Right hindlimb (tissue), 1 donor: Measurements from ENCODE around the gene PTPRD.

Experiments
- DNase-seq: peaks from one replicate; pipeline ENCODE4 v3.0.0-alpha.2; 2018

The PTPRD gene

DNA sequence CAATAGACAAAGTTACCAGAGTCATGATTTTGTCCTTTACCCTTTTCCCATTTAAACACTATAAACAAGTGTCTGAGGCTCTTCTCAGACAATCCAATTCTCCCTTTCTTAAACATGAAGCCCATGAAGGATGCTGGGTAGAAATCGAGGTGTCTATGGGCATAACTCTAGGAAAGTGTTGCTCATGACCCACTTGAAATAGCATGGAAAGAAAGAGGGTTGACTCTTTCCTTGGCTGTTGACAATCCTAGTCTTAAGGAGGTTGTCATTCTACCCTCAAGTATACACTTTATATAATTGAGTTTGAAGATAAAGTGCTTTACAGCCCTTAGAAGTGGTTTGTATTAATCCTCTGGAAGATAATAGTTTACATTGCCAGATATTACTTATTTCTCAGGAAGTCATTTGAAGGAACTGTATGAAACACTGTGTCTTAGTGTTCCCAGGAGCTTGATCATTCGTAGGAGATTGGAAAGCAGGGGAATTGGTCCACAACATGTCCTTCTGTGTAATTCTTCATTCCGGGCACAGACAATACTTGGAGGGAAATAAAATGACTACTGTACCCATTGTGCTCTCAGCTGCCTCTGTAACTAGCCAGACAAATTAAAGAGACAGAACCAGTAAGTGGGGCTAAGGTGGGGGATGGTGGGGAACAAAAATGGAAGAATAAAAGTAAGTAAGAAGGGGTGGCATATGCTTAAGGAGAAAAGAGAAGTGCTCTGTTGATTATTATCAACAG is 1734.9 kb downstream of the PTPRD start:
- DNase-seq: no peak

DNA sequence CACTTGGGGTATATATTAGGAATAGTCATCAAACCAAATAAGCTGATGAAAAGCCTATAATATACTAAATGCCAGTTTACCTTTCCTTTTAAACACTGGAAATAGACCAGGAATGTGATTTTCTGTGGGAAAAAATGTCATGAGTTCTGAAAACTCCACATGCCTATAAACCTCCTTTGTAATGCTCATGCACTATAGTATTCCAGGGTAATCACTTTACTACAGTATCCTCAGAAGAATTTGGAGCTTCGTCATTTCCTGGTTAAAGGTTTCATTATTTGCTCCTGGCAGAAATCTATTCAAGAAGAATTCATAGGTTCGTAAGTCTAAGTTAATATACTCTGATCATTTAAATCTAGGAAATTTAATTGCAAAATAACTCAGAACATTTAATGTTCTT is 1736.5 kb downstream of the PTPRD start:
- DNase-seq: no peak

DNA sequence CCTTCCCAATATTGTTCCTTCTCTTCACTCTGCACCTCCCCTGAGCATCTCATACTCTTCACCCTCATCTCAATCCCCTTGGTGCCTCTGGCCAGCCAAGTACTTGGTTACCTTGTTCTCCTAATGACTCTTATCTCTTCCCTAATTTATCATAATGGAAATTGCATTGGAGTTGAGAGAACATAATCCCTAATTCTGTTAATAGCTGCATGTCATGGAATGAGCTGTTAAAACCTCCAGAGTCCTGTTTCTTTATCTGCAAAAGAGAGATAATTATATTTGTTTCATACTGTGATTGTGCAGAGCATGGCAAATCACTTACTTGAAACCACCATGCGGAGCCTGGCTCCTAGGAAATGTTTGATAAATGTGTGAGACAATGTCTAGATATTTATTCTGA is 1738.3 kb downstream of the PTPRD start:
- DNase-seq: no peak

DNA sequence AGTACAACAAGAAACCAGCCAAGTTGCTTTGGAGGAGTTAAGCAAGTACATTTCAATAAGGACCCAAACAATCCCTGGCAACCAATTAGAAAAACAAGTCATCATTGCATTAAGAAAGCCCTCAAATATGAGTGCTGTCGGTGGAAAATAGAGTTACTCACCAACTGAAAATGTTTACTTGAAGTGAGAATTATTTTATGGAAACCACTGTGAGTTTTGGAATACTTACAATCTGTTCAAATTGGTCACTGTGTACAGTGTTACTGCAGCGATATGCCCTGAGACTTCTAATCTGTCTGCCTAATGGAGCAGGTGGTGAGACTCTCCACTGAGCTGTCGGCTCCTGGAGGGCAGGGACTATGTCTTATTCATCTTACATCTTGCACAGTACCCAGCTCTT is 1740.0 kb downstream of the PTPRD start:
- no peak for DNase-seq

DNA sequence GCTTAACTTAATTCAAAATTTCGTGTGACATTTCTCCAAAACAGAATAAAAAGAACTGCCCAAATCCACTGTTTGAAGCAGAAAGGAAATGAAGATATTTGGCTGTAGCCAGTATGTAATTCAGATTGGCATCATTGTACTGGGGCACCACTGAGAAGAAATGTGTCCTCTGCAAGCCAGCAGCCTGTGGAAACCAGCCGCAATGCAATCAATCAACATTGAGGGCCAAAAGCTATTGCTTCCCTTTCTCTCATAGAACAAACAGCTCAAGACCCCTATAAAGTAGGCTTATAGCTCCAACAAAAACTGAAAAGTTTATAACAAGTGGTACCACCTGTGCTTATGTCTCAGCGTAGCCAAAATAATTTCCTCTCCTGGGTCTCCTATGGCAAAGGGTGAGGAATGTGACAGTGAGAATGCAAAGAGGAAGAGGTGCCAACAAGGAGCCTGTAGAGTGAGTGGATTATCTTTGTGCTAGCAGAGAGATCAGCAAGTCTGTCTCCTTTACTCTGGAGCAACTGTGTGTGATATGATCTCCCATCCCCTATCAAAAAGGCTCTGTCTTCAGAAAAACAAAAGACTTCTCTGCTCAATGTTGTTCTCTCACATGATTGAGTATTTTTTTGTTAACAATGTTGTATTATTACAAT is 1740.9 kb downstream of the PTPRD start:
- DNase-seq: no peak

DNA sequence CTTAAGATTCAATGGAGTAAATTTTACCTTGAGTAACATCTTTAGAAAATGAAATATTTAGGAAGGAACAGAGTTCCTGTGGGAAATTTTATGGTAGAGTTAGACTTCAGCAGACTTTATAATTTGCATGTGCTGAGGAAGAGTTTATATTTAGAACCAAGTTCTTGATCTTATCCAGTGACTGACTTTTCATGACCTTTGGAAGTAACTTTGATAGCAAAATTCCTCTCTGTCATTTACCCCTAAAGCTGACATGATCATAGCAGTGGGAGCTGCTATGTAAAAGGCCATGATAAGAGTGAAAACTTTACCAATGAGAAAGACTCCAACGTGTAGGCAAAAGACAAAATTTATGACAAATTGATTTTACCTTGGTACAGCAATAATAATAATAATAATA is 1741.4 kb downstream of the PTPRD start:
- no peak for DNase-seq

DNA sequence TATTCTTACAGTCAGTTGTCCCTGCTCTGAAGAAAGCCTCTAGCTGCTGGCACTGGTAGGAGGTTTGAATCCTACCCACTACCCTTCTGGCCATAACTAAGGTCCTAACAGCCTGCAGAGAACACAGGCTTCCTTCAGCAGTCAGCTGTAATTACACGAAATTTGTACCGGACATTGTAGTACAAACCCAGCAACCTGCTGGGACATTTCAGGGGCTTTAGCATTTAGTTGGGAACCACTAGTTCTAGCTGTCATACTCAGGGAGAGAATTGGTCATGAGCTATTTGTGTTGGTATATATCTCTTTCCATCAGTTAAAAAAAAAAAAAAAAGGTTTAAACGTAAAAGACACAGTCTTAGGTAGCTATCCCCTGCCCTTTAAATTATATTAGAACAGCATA is 1743.0 kb downstream of the PTPRD start:
- no peak for DNase-seq

DNA sequence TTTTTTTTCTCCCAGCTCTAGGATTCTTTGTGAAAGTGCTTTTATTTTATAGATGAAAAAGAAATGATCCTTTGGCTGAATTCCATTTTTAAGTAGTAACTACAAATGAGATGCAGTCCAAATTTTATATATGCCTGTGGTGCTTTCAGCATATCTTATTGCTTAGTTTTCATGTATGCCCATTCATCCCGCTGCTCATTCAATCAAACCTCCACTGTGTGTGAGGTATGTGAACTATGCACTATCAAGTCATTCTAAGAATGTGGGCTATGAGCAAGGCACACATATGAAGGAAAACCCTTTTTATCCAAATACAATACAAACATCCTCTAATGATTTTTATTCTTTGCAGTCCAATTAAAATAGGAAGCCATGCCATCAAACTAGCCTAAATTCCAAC is 1744.2 kb downstream of the PTPRD start:
- DNase-seq: no peak

DNA sequence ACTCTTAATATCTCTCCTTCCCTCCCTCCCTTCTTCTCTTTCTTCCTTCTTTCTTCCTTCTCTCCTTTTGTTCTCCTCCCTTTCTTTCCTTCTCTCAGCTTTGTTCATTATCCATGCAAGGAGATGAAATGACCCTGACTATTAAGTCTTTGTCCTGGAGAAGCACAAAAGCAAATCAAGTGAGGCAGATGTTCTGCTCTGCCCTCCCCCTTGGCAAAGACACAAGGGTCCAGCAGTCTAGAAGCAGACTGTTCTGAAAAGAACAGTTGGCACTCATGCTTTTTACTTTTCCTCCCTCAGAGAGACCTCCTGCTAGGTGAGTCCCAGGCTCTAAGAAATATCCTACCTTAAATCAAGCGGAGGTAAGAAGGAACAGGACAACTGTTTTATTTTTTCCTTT is 1745.7 kb downstream of the PTPRD start:
- DNase-seq: no peak

DNA sequence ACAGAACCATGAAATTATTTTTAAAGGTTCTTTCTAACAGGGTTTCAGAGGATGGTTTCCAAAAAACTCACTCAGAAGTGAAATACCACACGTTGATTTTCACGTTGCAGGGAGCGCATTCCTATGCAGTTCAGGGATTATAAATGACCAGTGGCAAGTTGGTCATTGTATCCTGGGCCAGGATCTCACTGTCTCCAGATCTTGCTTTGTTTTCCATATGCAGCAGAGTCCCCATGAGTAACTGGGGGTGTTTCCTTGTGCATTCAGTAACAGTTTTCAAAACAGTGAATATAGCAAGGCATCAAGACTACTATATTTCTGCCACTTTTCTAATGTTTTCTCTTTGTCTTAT is 1748.3 kb downstream of the PTPRD start:
- DNase-seq: no peak

DNA sequence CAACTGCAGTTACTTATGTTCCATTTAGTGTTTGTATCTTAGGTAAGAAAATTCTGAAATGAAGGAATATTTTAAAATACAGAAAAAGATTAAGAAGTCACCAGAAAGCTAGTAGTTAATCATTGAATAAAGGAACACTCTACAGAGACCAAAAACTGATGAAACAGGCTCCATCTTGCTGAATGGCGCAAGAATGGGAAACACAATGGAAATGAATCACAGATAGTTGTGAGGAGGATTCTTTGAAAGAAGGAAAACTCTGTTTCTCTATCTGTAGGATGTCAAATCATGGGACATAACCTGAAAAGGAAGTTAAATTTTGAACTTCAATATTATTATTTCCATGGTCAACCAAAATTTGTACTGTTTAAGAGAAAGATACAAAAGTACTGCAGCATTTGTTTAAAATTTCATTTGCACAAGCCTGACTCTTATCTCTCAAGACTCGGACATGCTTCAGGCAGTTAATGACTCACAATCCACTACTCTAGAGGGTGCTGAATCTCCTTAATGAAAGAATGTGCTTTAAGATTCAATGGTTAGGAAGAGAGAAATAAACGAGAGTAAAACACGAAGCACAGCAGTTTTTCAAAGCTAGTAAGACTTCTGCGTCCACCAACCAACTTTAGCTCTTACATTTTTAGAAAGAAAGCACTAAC is 1748.8 kb downstream of the PTPRD start:
- no peak for DNase-seq

DNA sequence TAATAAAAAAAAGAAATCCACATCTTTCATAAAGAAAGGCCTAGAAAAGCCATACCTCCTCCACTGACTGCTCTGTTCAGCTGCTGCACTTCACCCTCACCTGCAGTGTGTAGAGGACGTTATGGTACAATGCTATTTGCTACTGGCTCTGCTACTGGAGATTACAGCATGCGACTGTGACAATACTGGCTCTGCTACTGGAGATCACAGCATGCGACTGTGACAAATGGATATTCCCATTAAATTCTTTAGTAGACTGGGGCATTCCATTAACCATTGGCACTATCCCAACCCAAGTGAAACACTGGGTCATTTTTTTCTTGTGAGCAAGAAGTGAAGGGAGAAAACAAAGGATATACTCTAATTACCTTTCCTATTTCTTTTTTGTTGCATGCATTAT is 1749.7 kb downstream of the PTPRD start:
- no peak for DNase-seq

DNA sequence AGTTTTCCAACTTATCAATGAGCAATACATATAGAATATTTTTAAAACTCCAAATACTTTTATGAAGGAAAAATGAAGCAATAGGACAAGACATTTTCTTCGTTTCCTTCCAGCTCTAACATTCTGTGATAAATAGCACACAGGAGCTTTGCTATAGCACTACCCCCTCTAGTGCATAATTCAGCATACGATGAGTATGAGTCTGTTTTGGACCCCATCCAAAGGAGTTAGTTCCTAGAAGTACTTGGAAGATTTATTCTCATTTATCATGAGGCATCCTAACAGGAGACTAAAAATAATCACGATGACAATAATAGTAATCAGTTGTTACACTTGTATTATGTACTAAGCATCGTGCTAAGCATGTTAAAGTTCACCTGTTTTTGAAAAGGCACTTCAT is 1751.9 kb downstream of the PTPRD start:
- no peak for DNase-seq

DNA sequence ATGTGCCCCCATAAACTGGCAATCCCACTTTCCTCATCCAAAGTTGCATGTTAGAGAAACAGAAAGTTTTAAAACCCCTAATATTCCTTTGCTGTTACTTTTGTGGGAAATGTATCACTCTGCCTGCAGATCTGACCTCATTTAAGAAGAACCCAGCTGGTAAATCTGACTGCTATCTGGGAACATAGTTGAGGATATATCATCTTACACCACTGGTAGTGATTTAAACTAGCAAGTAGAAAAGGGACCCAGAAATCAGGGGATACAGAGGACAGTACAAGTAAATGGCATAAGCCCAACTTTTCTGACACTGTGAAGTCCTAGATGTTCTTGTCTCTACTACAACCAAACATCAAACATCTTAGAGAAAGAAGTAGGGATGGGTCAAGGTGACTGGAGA is 1752.7 kb downstream of the PTPRD start:
- no peak for DNase-seq

DNA sequence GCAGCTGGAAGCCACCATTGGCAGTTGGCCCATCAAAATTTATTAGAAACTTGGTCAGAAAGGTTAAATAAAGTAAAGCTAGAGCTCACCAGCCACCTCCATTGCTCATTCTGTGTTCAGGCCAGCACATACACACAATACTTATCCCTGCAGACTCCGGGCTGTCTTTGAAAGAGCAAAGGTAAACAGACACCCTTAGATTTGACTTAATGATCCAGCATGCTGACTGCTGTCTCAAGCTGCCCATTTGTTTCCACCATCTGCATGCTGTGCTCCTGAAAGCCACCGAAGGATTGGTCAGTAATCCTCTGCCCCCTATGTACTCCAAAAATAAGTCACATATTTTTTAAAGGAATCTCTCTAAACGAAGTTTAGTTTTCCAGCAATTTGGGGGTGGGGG is 1753.4 kb downstream of the PTPRD start:
- DNase-seq: no peak

DNA sequence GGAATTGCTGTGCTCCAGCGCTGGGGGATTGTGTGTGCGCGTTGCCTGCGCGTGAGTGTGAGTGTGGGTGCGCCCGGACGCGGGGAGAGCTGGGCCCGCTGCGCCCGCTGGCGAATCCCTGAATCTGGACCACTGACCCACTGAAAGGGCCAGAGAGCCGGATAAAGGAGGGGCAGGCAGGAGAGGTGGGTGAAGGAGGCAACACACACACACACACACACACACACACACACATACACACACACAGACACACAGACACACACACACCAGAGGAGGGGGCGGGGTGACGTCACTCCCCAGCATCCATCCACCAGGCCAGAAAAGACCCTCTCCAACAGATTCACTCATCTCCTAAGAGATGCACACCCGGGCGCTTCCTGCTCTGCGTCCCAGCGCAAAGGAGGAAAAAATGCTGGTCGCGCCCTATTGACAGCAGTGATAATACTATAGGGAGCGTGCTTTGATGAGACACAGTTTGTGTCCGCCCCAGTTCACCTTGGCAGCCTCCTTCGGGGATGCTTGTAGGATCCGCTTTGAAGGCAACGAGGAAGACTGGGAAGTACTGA is 1754.1 kb downstream of the PTPRD start:
- DNase-seq: peak; percentile 60

DNA sequence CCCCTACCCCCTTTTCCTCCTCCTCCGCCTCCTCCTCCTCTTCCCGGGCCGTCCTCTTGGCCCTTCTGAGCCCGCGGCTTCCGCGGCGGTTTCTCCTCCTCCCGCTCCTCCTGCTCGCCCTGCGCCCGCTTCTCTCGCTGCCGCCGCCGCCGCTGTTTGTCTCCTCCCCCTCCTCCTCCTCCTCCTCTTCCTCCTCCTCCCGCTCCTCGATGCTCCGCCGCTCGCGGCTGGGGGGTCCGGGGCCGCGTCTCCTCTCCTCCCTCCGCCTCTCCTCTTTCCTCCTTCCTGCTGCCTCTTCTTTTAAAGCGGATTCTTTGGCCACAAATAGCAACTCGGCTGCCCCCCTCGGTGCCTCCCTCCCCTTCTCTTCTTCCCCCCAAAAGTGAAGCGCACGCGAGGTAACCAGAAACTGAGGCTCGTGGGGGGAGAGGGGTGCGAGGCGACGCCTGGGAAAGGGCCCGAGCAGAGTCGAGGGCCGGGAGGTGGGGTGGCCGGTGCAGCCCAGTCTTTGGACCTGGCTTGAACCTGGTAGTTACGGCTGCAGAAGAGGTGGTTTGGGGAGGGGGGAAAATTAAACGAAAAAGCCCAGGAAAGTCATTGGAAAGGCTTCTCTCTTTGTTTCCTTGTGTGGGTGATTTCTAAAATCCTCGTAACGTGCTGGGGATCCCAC is 1754.7 kb downstream of the PTPRD start:
- DNase-seq: peak; percentile 94

DNA sequence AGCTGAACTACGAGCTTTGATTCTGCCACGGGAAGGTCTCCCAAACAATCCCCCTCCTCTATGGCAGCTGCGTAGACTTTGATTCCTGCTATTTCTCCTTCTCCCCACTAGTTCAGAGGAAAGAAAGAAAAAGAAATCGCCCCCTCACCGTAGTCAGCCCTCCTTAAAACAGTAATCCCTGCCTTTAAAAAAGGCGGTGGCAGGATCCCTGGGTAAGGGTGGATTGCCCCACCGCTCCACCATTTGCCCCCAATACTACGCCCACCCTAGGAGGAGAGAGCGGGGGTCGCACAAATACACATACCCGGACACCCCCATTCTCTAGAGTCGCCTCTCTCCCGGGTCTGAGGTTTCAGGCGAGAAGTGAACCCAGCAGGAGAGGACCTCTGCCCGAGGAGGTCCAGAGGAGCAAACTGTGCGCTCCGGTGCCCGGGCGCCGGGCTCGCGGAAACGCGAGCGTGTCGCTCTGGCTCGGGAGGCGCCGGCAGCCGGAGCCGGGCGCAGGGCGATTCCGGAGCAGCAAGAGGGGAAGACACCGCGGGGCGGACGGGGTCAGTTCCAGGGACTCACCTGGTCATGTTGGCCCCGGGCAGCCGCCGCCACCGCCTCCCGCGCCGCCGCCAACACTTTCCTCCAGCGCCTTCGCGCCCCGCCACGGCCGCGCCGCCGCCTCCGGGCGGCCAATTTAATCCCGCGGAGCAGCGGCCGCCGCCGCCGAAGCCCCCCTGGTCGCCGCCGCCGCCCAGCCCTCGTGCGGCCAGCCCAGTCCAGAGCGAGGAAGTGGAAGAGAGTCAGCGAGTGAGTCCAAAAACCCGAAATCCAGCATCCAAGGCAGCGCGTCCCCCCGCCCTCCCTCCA is 1755.5 kb downstream of the PTPRD start:
- DNase-seq: peak; percentile 52

DNA sequence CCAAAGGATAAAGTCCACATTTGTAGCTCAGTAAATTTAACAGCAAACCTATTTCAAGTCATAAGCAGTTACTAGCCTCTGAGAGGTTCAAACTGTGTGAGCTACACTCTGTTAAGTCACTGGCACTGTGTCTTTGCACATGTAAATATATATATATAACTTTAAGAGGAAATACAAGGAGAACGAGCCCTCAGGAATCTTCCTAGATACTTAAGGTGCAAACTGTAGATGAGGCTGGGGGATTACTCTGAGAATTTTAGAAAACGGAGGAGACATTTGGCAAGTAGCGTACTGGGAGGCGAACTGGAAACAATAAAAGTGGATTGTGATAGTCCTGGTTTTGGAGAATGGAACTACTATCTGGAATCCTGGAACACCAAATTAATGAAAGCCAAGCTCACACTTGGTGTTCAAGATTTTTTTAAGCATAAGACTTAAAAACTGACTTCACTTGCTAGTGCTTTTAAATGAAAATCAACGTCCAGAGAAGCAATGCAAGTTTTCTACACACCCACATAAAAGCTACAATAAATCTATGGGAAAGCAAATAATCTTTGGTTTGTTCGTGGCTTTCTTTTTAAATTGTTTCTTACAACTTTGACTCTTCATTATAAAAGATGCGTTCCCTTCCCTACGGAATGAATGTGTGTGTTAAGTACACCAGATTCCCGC is 1756.3 kb downstream of the PTPRD start:
- no peak for DNase-seq

DNA sequence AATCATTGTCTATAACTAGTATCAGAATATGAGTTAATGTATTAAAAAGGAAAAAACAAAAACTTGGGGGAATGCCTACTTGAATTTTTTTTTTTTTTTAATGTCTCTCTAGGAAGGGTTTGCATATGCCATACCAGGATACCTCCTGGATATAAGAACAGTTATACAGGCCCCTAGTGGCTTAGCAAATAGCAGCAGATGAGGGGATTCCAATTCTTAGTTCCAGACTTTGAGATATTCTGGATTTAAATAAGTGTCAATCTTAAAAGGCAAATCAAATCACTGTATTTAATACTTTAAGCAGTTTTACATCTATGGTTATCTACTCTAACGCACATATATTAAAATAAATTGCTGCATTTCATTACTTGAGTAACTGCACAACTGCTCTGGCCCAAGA is 1757.8 kb downstream of the PTPRD start:
- no peak for DNase-seq

DNA sequence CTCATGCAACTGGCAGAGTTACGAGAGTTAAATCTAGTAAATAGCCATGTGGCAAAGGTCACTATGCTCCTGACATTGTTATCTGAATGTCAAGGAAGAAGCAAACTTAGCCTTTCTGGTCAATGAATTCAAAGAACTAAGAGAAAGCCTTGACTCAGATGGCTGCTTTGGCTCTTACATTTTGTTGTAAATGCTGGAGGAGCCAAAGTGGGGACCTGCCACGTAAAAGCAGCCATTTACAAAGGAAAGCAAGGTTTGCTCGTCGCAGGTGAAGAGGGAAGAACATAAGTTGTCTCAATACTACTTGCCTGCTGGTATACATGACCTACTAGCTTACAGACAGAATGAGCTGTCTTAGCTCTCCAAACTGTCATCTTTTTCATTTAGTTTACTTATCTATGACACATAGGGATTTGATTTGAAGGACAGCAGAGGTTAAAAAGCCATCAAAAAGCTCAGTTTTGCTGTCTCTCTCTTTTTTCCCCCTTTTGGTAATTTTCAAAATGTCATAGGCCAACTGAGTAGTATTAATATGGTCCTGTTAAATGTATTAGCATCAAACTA is 1760.4 kb downstream of the PTPRD start:
- DNase-seq: no peak

DNA sequence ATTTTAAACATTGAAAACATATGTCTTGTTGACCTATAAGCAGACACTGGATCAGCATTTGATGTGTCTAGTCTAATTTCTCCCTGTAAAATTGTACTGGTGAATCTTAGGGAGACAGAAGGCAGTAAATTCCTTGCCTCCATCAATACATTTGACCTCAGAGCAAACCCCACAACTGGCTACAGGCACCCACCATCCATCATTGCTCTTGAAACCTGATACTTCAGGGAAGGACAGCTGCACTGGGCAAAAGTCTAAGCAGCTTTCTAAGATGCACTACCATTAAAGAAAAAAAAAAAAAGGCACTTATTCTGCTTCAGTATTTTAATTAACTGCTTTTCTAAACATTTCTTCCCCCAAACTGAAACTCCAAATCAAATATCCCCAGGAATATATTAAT is 1761.9 kb downstream of the PTPRD start:
- peak; percentile 44 for DNase-seq
